GM12878 (cell line): ENCODE measurements around the gene ASTN1. TPM values are rescaled to one million over a fixed set of nuclear protein-coding genes. Genes with fewer than 3 reads are reported as not detected.

ENCODE experiments used
- ATAC-seq: fragments of 200-7000 bp; cut with Tn5 transposase; 3 replicates; pipeline ENCODE4 v1.9.1; 2020; ENCODE audit warnings: mild to moderate bottlenecking, moderate library complexity
- BruUV-seq: library from RNA; stranded (reverse); fragments of 400-500 nt; replicated peaks from 2 replicates; lab custom pipeline; 2021; lab: Mats Ljungman, UMichigan
- CTCF ChIA-PET: fragments of 300-600 bp; sonication (Branson Sonifier 250); formaldehyde crosslinking; extraction: SDS; loops from one replicate; lab custom pipeline; 2021; ENCODE audit warnings: inconsistent platforms; lab: Yijun Ruan, JAX
- POLR2A ChIA-PET: fragments of 350-600 bp; formaldehyde crosslinking; extraction: SDS; loops from one replicate; lab custom pipeline; 2021; ENCODE audit warnings: inconsistent platforms; lab: Charles Lee
- RAD21 ChIA-PET: fragments of 300-600 bp; sonication (Branson Sonifier 250); formaldehyde crosslinking; loops from one replicate; lab custom pipeline; 2023; ENCODE audit warnings: antibody characterized with exemption; ENCODE audit not compliant: unreplicated experiment; lab: Charles Lee
- SMC1A ChIA-PET: fragments of 300-600 bp; sonication (Branson Sonifier 250); formaldehyde crosslinking; loops from one replicate; lab custom pipeline; 2023; ENCODE audit not compliant: unreplicated experiment, uncharacterized antibody; lab: Charles Lee
- DNase-seq: peaks from one replicate; pipeline ENCODE4 v3.0.0-alpha.2; 2011; ENCODE audit warnings: low read depth, low spot score
- FAIRE-seq: peaks from 3 replicates; lab custom pipeline; 2011; peaks lifted over from hg19 to GRCh38; lab: Jason Lieb, UNC
- H2AFZ ChIP-seq: 2 replicates; pipeline ENCODE4 v1.6.0; 2011; ENCODE audit warnings: low read depth, low read length, control low read depth; ENCODE audit not compliant: control insufficient read depth
- H3K27ac ChIP-seq: 2 replicates; pipeline ENCODE4 v1.5.1; 2011; ENCODE audit warnings: control low read depth; ENCODE audit not compliant: control insufficient read depth, insufficient read depth
- H3K27me3 ChIP-seq, 2 experiments: replicated peaks in 1 of 2; 2 replicates each; pipeline versions ENCODE4 v1.6.0 to v1.6.1; 2011; ENCODE audit warnings: low read length in 1 of 2; ENCODE audit not compliant: control insufficient read depth in 2 of 2, insufficient read depth in 2 of 2
- H3K36me3 ChIP-seq, 2 experiments: 2 replicates each; pipeline ENCODE4 v1.5.1; 2011; ENCODE audit warnings: low read length in 1 of 2; ENCODE audit not compliant: control insufficient read depth in 2 of 2, insufficient read depth in 2 of 2
- H3K4me1 ChIP-seq: 2 replicates; pipeline ENCODE4 v1.6.1; 2011; ENCODE audit warnings: mild to moderate bottlenecking, low read length, moderate library complexity, mixed read lengths; ENCODE audit not compliant: control insufficient read depth, insufficient read depth
- H3K4me2 ChIP-seq: 2 replicates; pipeline ENCODE4 v1.6.0; 2011; ENCODE audit warnings: control low read depth; ENCODE audit not compliant: control insufficient read depth, insufficient read depth
- H3K4me3 ChIP-seq: fragments of 200-600 bp; sonication (generic); 2 replicates; pipeline ENCODE4 v1.5.1; 2016
- H3K79me2 ChIP-seq: 2 replicates; pipeline ENCODE4 v1.6.0; 2011; ENCODE audit warnings: low read length; ENCODE audit not compliant: control insufficient read depth, insufficient read depth
- H3K9ac ChIP-seq: 2 replicates; pipeline ENCODE4 v1.8.0; 2011; ENCODE audit warnings: low read length, control low read depth, mixed read lengths; ENCODE audit not compliant: control insufficient read depth, insufficient read depth
- H3K9me3 ChIP-seq: replicated peaks from 3 replicates; pipeline ENCODE4 v1.5.1; 2011; ENCODE audit warnings: mild to moderate bottlenecking, low read length; ENCODE audit not compliant: control insufficient read depth, insufficient read depth
- H4K20me1 ChIP-seq: 2 replicates; pipeline ENCODE4 v1.6.0; 2011; ENCODE audit not compliant: control insufficient read depth, insufficient read depth
- BRCA1 ChIP-seq: IDR thresholded peaks from 2 replicates; pipeline ENCODE4 v1.6.1; 2011; ENCODE audit warnings: low read depth, low read length, improper control_type of control experiment
- CBFB ChIP-seq: IDR thresholded peaks from 2 replicates; pipeline ENCODE4 v1.6.1; 2016; ENCODE audit warnings: antibody characterized with exemption, low read depth
- SUPT20H ChIP-seq: IDR thresholded peaks from 2 replicates; pipeline ENCODE4 v1.6.1; 2011; ENCODE audit warnings: low read depth, mild to moderate bottlenecking, low read length, moderate library complexity, borderline replicate concordance; ENCODE audit not compliant: control insufficient read depth
- WRNIP1 ChIP-seq: IDR thresholded peaks from 2 replicates; pipeline ENCODE4 v1.6.1; 2011; ENCODE audit warnings: low read depth, low read length, improper control_type of control experiment, borderline replicate concordance
- ZSCAN29 ChIP-seq: fragments of 450-650 bp; IDR thresholded peaks from 2 replicates; pipeline ENCODE4 v1.6.1; 2017; ENCODE audit warnings: mild to moderate bottlenecking, moderate library complexity
- WGBS: methylation state at CpG from one replicate; pipeline ENCODE4 v1.1.6; 2016; ENCODE audit warnings: low lambda C conversion rate; ENCODE audit not compliant: insufficient replicate concordance, insufficient coverage; ENCODE audit errors: missing lambda C conversion rate; 5-methylcytosine and 5-hydroxymethylcytosine counted together
- in situ Hi-C: fragments of 300-500 bp; cut with MboI; formaldehyde crosslinking; loops from 9 replicates; pipeline ENCODE4 v1.14.3; 2018; ENCODE audit warnings: mixed read lengths
- intact Hi-C: fragments of 100-400 bp; cut with micrococcal nuclease; formaldehyde crosslinking; loops from one replicate; pipeline ENCODE4 v1.14.2; 2022; ENCODE audit not compliant: unreplicated experiment
- polyA plus RNA-seq, 11 experiments: library from polyadenylated mRNA; depleted of rRNA in 4 of 11; unstranded in 6 of 11; stranded (reverse) in 5 of 11; fragments of >200 nt; fragmentation: Nextera tagmentation in 4 of 11; fragmentation: Illumina TruSeq in 1 of 11; extraction: Ambion mirVana in 4 of 11; extraction: Trizol in 1 of 11; gene quantifications; 1 replicate in 1 of 11; 2 replicates in 10 of 11; pipeline versions ENCODE4 v1.2.1 to v1.2.3, GENCODE V29; 2011 to 2016; ENCODE audit warnings: inconsistent platforms in 2 of 11, missing spikeins in 2 of 11, low read depth in 1 of 11
- total RNA-seq, 4 experiments: library from RNA; depleted of rRNA in 3 of 4; stranded (reverse); fragments of >200 nt in 3 of 4; fragmentation: Illumina TruSeq in 1 of 4; extraction: Trizol in 1 of 4; gene quantifications; 2 replicates each; pipeline versions ENCODE4 v1.2.1 to v1.2.3, GENCODE V29; 2013 to 2021
- TF ChIP-seq, protein P1 (sequence below), 3 experiments: IDR thresholded peaks in 2 of 3; conservative IDR thresholded peaks in 1 of 3; 2 replicates each; pipeline ENCODE4 v1.5.1; 2011; ENCODE audit warnings: low read depth in 3 of 3, low read length in 3 of 3, mild to moderate bottlenecking in 3 of 3, control low read depth in 2 of 3, moderate library complexity in 2 of 3, inconsistent platforms in 1 of 3, mixed read lengths in 1 of 3; ENCODE audit not compliant: control insufficient read depth in 2 of 3, insufficient read depth in 1 of 3; ENCODE audit errors: extremely low read depth in 1 of 3
- TF ChIP-seq, protein P2 (sequence below): fragments of 450-650 bp; IDR thresholded peaks from 2 replicates; pipeline ENCODE4 v1.6.1; 2018; ENCODE audit warnings: borderline replicate concordance, mild to moderate bottlenecking; ENCODE audit not compliant: partially characterized antibody

ASTN1 gene
- total and polyA plus RNA-seq, 10 of the 15 experiments (the other 5 are each of a cell fraction or from before 2014, with no cell fraction given) = 0.04 TPM; not detected in 9

DNA sequence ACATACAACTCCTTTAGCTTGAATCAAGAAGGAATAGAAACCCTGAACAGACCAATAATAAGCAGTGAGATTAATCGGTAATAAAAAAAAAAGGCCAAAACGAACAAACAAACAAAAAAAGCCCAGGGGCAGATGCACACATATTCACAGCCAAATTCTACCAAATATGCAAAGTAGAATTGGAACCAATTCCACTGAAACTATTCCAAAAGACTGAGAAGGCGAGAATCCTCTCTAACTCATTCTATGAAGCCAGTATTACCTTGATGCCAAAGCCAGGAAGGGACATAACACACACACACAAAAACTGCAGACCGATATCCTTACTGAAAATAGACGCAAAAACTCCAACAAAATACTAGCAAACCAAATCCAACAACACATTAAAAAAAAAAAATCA is 161.6 kb downstream of the ASTN1 start:
- in situ Hi-C loops (no loop called here), intact Hi-C loops (no loop called here)
- FAIRE-seq (no peak), ATAC-seq (no peak), DNase-seq (no peak)
- H4K20me1 ChIP-seq = no peaks in the 10 kb centered on the region
- ChIA-PET CTCF (no interaction called here), POLR2A (no interaction called here), RAD21 (no interaction called here), SMC1A (no interaction called here)
- no TSS peak for BruUV-seq
- H3K36me3 ChIP-seq = no peaks in the 10 kb centered on the region
- WGBS = 22% methylated on average over 5 of the region's 5 CpGs
- H2AFZ ChIP-seq = no peak overlapping the region
- no peak overlapping the region for H3K9ac ChIP-seq
- H3K4me3 ChIP-seq = no peak overlapping the region
- H3K4me2 ChIP-seq = no peak overlapping the region
- no peak overlapping the region for H3K27ac ChIP-seq
- H3K9me3 ChIP-seq = no peaks in the 10 kb centered on the region
- TF ChIP-seq BRCA1 = no peak
- TF ChIP-seq, protein P1, sequence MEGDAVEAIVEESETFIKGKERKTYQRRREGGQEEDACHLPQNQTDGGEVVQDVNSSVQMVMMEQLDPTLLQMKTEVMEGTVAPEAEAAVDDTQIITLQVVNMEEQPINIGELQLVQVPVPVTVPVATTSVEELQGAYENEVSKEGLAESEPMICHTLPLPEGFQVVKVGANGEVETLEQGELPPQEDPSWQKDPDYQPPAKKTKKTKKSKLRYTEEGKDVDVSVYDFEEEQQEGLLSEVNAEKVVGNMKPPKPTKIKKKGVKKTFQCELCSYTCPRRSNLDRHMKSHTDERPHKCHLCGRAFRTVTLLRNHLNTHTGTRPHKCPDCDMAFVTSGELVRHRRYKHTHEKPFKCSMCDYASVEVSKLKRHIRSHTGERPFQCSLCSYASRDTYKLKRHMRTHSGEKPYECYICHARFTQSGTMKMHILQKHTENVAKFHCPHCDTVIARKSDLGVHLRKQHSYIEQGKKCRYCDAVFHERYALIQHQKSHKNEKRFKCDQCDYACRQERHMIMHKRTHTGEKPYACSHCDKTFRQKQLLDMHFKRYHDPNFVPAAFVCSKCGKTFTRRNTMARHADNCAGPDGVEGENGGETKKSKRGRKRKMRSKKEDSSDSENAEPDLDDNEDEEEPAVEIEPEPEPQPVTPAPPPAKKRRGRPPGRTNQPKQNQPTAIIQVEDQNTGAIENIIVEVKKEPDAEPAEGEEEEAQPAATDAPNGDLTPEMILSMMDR (IDR thresholded peaks at IDR 0.05 in 2 of 3, conservative IDR thresholded peaks at IDR 0.05 in 1 of 3; ENCODE audit: control insufficient read depth in 2 of 3, extremely low read depth in 1 of 3, insufficient read depth in 1 of 3, low read depth in 3 of 3, low read length in 3 of 3) = no peak
- TF ChIP-seq CBFB = no peak
- TF ChIP-seq ZSCAN29 = no peak
- TF ChIP-seq, protein P2, sequence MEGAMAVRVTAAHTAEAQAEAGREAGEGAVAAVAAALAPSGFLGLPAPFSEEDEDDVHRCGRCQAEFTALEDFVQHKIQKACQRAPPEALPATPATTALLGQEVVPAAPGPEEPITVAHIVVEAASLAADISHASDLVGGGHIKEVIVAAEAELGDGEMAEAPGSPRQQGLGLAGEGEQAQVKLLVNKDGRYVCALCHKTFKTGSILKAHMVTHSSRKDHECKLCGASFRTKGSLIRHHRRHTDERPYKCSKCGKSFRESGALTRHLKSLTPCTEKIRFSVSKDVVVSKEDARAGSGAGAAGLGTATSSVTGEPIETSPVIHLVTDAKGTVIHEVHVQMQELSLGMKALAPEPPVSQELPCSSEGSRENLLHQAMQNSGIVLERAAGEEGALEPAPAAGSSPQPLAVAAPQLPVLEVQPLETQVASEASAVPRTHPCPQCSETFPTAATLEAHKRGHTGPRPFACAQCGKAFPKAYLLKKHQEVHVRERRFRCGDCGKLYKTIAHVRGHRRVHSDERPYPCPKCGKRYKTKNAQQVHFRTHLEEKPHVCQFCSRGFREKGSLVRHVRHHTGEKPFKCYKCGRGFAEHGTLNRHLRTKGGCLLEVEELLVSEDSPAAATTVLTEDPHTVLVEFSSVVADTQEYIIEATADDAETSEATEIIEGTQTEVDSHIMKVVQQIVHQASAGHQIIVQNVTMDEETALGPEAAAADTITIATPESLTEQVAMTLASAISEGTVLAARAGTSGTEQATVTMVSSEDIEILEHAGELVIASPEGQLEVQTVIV = no peak
- no peak for TF ChIP-seq WRNIP1
- TF ChIP-seq SUPT20H = no peak
- TF ChIP-seq, all 136 proteins: peak for 0
- Histone ChIP-seq H3K79me2 (no peaks in the 10 kb centered on the region), H3K27me3 (no peaks in the 10 kb centered on the region; a peak in 1 of 4 replicates), H3K4me1 (no peaks in the 10 kb centered on the region)
